OCI-LY7 (cell line): Measurements from ENCODE around the gene DGKD. TPM values are rescaled to one million over a fixed set of nuclear protein-coding genes. Genes with fewer than 3 reads are reported as not detected.
A peak's percentile ranks its signal among the peaks of the same experiment; 100 is the strongest.

Experiments used
- BruUV-seq: library from RNA; stranded (reverse); fragments of 400-500 nt; replicated peaks from 2 replicates; lab custom pipeline; 2021; lab: Mats Ljungman, UMichigan
- CTCF ChIA-PET: fragments of 300-600 bp; sonication (Branson Sonifier 250); formaldehyde crosslinking; loops from one replicate; lab custom pipeline; 2022; ENCODE audit warnings: antibody characterized with exemption; ENCODE audit not compliant: unreplicated experiment; lab: Charles Lee
- POLR2A ChIA-PET: fragments of 300-600 bp; sonication (Branson Sonifier 250); formaldehyde crosslinking; loops from one replicate; lab custom pipeline; 2022; ENCODE audit warnings: antibody characterized with exemption; lab: Charles Lee
- DNase-seq: peaks from one replicate; pipeline ENCODE4 v3.0.0-alpha.2; 2015; ENCODE audit warnings: low spot score
- H2AFZ ChIP-seq: fragments of 200-600 bp; sonication (generic), shearing (Covaris generic); 2 replicates; pipeline ENCODE4 v1.6.1; 2014; ENCODE audit warnings: mild to moderate bottlenecking, antibody characterized with exemption, low read length, moderate library complexity
- H3K27ac ChIP-seq: fragments of 200-600 bp; sonication (generic); 2 replicates; pipeline ENCODE4 v1.5.1; 2014; ENCODE audit warnings: mixed run types, low read depth, mild to moderate bottlenecking, moderate library complexity, low read length, inconsistent platforms; ENCODE audit not compliant: poor library complexity, severe bottlenecking
- H3K36me3 ChIP-seq: fragments of 200-600 bp; sonication (generic); 2 replicates; pipeline ENCODE4 v1.6.1; 2014; ENCODE audit warnings: mild to moderate bottlenecking, antibody characterized with exemption, low read length, moderate library complexity, mixed read lengths; ENCODE audit not compliant: insufficient read depth
- H3K4me1 ChIP-seq: fragments of 200-600 bp; sonication (generic); 2 replicates; pipeline ENCODE4 v1.5.1; 2014; ENCODE audit warnings: mild to moderate bottlenecking, low read length; ENCODE audit not compliant: insufficient read depth, poor library complexity, severe bottlenecking
- H3K4me2 ChIP-seq: fragments of 200-600 bp; sonication (generic); 2 replicates; pipeline ENCODE4 v1.6.1; 2014; ENCODE audit warnings: mild to moderate bottlenecking, low read length
- H3K4me3 ChIP-seq: fragments of 200-600 bp; sonication (generic); 2 replicates; pipeline ENCODE4 v1.5.1; 2014; ENCODE audit warnings: mild to moderate bottlenecking, low read depth, low read length; ENCODE audit not compliant: poor library complexity, severe bottlenecking
- H3K79me2 ChIP-seq: fragments of 200-600 bp; sonication (generic); 2 replicates; pipeline ENCODE4 v1.6.1; 2016; ENCODE audit warnings: low read depth, mild to moderate bottlenecking, low read length, moderate library complexity, mixed read lengths; ENCODE audit not compliant: insufficient read depth
- H3K9me2 ChIP-seq: fragments of 200-600 bp; sonication (generic); 2 replicates; pipeline ENCODE4 v1.6.1; 2016; ENCODE audit warnings: mild to moderate bottlenecking, low read length, mixed read lengths; ENCODE audit not compliant: insufficient read depth
- H3K9me3 ChIP-seq: fragments of 200-600 bp; sonication (generic); 2 replicates; pipeline ENCODE4 v1.6.1; 2014; ENCODE audit warnings: mild to moderate bottlenecking, mixed run types, low read length, mixed read lengths
- H4K20me1 ChIP-seq: fragments of 200-600 bp; sonication (generic); 2 replicates; pipeline ENCODE4 v1.6.1; 2014; ENCODE audit warnings: mild to moderate bottlenecking, antibody characterized with exemption, low read length, moderate library complexity, mixed read lengths; ENCODE audit not compliant: insufficient read depth
- EZH2phosphoT487 ChIP-seq: fragments of 200-600 bp; sonication (generic); IDR thresholded peaks from 2 replicates; pipeline ENCODE4 v1.6.1; 2018; ENCODE audit warnings: low read depth, borderline replicate concordance, mild to moderate bottlenecking, mixed run types, antibody characterized with exemption, low read length, moderate library complexity, mixed read lengths
- intact Hi-C: fragments of 100-400 bp; cut with micrococcal nuclease; formaldehyde crosslinking; loops from one replicate; pipeline ENCODE4 v1.10.0; 2022; ENCODE audit not compliant: unreplicated experiment
- total RNA-seq, 2 experiments: library from RNA; depleted of rRNA in 1 of 2; stranded (reverse); fragments of >200 nt in 1 of 2; shearing (Covaris generic) in 1 of 2; gene quantifications; 2 replicates each; pipeline ENCODE4 v1.2.3, GENCODE V29; 2014 to 2022
- TF ChIP-seq, protein P1 (sequence below): fragments of 200-600 bp; sonication (generic); conservative IDR thresholded peaks from 2 replicates; pipeline ENCODE4 v1.5.1; 2014; ENCODE audit warnings: mild to moderate bottlenecking, antibody characterized with exemption, low read length, moderate library complexity, mixed read lengths

DGKD gene
- total RNA-seq, 2 experiments from 2014 or later: 62.9 to 271 TPM

DNA sequence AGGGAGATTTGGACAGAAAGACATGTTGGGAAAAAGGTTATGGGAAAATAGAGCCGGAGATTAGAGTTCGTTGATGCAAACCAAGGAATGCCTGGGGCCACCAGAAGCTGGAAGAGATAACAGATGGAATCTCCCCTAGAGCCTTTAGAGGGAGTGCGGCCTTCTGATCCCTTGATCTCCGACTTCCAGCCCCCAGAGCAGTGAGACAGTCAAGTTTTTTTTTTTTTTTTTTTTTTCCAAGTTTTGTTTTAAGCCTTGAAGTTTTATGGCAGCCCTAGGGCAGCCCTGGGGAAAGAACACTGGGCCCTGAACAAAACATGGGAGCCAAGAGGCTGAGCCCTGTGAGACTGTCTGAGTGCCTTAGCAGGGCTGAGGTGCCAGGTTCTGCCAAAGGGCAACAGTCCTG is 6.5 kb downstream of the DGKD start:
- Histone ChIP-seq H3K9me3 (peaks cover 24% of the 10 kb centered on the region; the same call in 1 of the 2 replicates), H4K20me1 (peaks cover 20% of the 10 kb centered on the region; the same call in 1 of the 2 replicates), H3K27ac (no peak overlapping the region), H3K79me2 (peaks cover 93% of the 10 kb centered on the region), H3K4me3 (no peak overlapping the region), H3K9me2 (no peaks in the 10 kb centered on the region), H3K4me2 (no peak overlapping the region), H2AFZ (no peak overlapping the region), H3K36me3 (peaks cover 88% of the 10 kb centered on the region), H3K4me1 (peaks cover 92% of the 10 kb centered on the region)
- intact Hi-C loops: no loop called here
- POLR2A ChIA-PET: interaction anchor here (0.8 to 1.5 kb wide), 2 partner anchors 14 to 24 kb away, joined by 3 to 4 read pairs; no protein-coding TSS in a partner anchor
- no peak for TF ChIP-seq EZH2phosphoT487
- TF ChIP-seq, protein P1, sequence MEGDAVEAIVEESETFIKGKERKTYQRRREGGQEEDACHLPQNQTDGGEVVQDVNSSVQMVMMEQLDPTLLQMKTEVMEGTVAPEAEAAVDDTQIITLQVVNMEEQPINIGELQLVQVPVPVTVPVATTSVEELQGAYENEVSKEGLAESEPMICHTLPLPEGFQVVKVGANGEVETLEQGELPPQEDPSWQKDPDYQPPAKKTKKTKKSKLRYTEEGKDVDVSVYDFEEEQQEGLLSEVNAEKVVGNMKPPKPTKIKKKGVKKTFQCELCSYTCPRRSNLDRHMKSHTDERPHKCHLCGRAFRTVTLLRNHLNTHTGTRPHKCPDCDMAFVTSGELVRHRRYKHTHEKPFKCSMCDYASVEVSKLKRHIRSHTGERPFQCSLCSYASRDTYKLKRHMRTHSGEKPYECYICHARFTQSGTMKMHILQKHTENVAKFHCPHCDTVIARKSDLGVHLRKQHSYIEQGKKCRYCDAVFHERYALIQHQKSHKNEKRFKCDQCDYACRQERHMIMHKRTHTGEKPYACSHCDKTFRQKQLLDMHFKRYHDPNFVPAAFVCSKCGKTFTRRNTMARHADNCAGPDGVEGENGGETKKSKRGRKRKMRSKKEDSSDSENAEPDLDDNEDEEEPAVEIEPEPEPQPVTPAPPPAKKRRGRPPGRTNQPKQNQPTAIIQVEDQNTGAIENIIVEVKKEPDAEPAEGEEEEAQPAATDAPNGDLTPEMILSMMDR: no peak
- CTCF ChIA-PET: interaction anchor here (1.1 to 1.6 kb wide), 2 partner anchors 13 to 28 kb away, joined by 3 read pairs; no protein-coding TSS in a partner anchor
- DNase-seq: no peak
- BruUV-seq: no TSS peak

DNA sequence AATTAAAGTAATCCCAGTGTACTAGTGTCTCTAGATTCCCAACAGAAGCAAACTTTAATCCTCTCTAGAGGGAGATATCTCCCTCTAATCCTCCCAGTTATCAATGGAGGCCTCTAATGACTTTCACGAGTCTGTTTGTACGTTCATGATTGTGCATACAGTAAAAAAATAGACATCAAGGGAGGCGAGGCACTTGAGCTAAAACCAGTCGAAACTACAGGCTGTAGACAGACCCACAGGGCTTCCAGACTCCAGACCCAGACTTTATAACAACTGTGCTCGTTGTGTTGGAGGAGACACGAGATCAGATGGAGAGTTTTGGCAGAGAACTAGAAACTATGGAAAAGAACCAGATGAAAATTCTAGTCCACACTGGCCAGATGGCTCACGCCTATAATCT is 7.0 kb downstream of the DGKD start:
- Histone ChIP-seq H3K27ac (no peak overlapping the region), H3K36me3 (peaks cover 88% of the 10 kb centered on the region), H2AFZ (no peak overlapping the region), H3K4me3 (no peak overlapping the region), H3K9me3 (peaks cover 24% of the 10 kb centered on the region; the same call in 1 of the 2 replicates), H3K9me2 (no peaks in the 10 kb centered on the region), H3K4me1 (peaks cover 93% of the 10 kb centered on the region), H4K20me1 (peaks cover 15% of the 10 kb centered on the region; the same call in 1 of the 2 replicates), H3K4me2 (no peak overlapping the region), H3K79me2 (peaks cover 93% of the 10 kb centered on the region)
- POLR2A ChIA-PET: interaction anchor here (0.8 to 1.9 kb wide), 4 partner anchors 11 to 24 kb away, joined by 3 to 10 read pairs (median 4); no protein-coding TSS in a partner anchor
- TF ChIP-seq, protein P1: no peak
- no peak for TF ChIP-seq EZH2phosphoT487
- no peak for DNase-seq
- intact Hi-C loops: no loop called here
- BruUV-seq: no TSS peak
- CTCF ChIA-PET: interaction anchor here (1.6 kb wide), 1 partner anchor 12 kb away, joined by 3 read pairs; no protein-coding TSS in a partner anchor

DNA sequence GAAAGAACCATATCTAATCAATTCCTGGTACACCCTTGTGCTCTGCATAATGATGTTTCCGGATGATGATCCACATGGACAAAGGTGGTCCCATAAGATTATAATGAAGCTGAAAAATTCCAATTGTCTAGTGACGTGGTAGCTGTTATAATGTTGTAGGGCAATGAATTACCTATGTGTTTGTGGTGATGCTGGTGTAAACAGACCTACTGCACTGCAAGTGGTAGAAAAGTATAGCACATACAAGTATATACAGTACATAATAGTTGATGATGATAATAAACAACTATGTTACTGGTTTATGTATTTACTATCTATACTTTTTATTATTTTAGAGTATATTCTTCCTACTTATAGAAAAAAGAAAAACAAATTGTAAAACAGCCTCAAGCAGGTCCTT is 8.4 kb downstream of the DGKD start:
- Histone ChIP-seq H2AFZ (no peak overlapping the region), H3K4me1 (peaks cover 89% of the 10 kb centered on the region), H3K4me2 (0 out of 2 replicates have a peak overlapping the region, but pooled peaks have one; percentile 9), H4K20me1 (peaks cover 6% of the 10 kb centered on the region; the same call in 1 of the 2 replicates), H3K9me2 (no peaks in the 10 kb centered on the region), H3K9me3 (peaks cover 24% of the 10 kb centered on the region; the same call in 1 of the 2 replicates), H3K79me2 (peaks cover 92% of the 10 kb centered on the region), H3K4me3 (no peak overlapping the region), H3K36me3 (peaks cover 87% of the 10 kb centered on the region), H3K27ac (peak overlapping the region; percentile 90)
- no peak for DNase-seq
- CTCF ChIA-PET: interaction anchor here (1.5 kb wide), 1 partner anchor 9 kb away, joined by 3 read pairs; no protein-coding TSS in a partner anchor
- no TSS peak for BruUV-seq
- POLR2A ChIA-PET: interaction anchor here (0.9 to 3.5 kb wide), 4 partner anchors 10 to 59 kb away, joined by 4 to 14 read pairs (median 8); no protein-coding TSS in a partner anchor
- intact Hi-C loops: no loop called here
- no peak for TF ChIP-seq EZH2phosphoT487
- TF ChIP-seq, protein P1: no peak
